ENCODE measurements around the gene IRS1.

Gene IRS1

GRCh38 chr2:226752887-226753286 lies 46.7 kb downstream of the IRS1 start:
- no peak for DNase-seq

GRCh38 chr2:226747288-226747687 lies 52.3 kb downstream of the IRS1 start:
- no peak for DNase-seq

GRCh38 chr2:226746196-226746800 lies 53.3 kb downstream of the IRS1 start:
- DNase-seq, result no peak

- DNase-seq, result no peak
These were observed 55.7 kb downstream of the IRS1 start for GRCh38 chr2:226743915-226744314.

GRCh38 chr2:226742347-226742746 lies 57.3 kb downstream of the IRS1 start:
- DNase-seq, result peak in 1 of 2 experiments; percentile 48

GRCh38 chr2:226740039-226740648 lies 59.5 kb downstream of the IRS1 start:
- no peak for DNase-seq

GRCh38 chr2:226739545-226740030 lies 60.0 kb downstream of the IRS1 start:
- DNase-seq, result no peak

GRCh38 chr2:226738821-226739544 lies 60.6 kb downstream of the IRS1 start:
- DNase-seq, result no peak

GRCh38 chr2:226738191-226738820 lies 61.3 kb downstream of the IRS1 start:
- DNase-seq, result no peak

- no peak for DNase-seq
These were observed 63.2 kb downstream of the IRS1 start for GRCh38 chr2:226736382-226736781.

- DNase-seq, result no peak
These were observed 65.6 kb downstream of the IRS1 start for GRCh38 chr2:226733927-226734564.

- DNase-seq, result no peak
These were observed 66.3 kb downstream of the IRS1 start for GRCh38 chr2:226733189-226733858.

GRCh38 chr2:226732478-226733188 lies 67.0 kb downstream of the IRS1 start:
- DNase-seq, result no peak

- DNase-seq, result no peak
These were observed 69.1 kb downstream of the IRS1 start for GRCh38 chr2:226730481-226730880.

GRCh38 chr2:226728996-226729395 lies 70.6 kb downstream of the IRS1 start:
- no peak for DNase-seq

GRCh38 chr2:226727251-226727650 lies 72.4 kb downstream of the IRS1 start:
- no peak for DNase-seq

- DNase-seq, result no peak
These were observed 73.1 kb downstream of the IRS1 start for GRCh38 chr2:226726546-226726945.

GRCh38 chr2:226725126-226725860 lies 74.3 kb downstream of the IRS1 start:
- DNase-seq, result no peak

GRCh38 chr2:226721541-226721940 lies 78.1 kb downstream of the IRS1 start:
- DNase-seq, result no peak

GRCh38 chr2:226720948-226721347 lies 78.7 kb downstream of the IRS1 start:
- no peak for DNase-seq

GRCh38 chr2:226717719-226718118 lies 81.9 kb downstream of the IRS1 start:
- DNase-seq, result no peak
